HT-29 (cell line): ENCODE measurements around the gene ERAL1. TPM values are rescaled to one million over a fixed set of nuclear protein-coding genes. Genes with fewer than 3 reads are reported as not detected.
"Not testable (repeated sequence)": the region's sequence is repeated elsewhere in the genome, so short reads cannot be mapped to it uniquely, and the experiment has no call there.

Source experiments
- DNase-seq: peaks from one replicate; pipeline ENCODE4 v3.0.0-alpha.2; 2015; ENCODE audit warnings: low spot score
- total RNA-seq: library from RNA; depleted of rRNA; stranded (reverse); fragments of >200 nt; shearing (Covaris generic); gene quantifications from 2 replicates; pipeline ENCODE4 v1.2.3, GENCODE V29; 2014; rRNA removed

Gene ERAL1
- total RNA-seq = 29.1 and 33.0 TPM in 2 replicates

GRCh38 chr17:28854457-28855335 is at the start of gene ERAL1:
ERAL1 (plus strand) TSS chr17:28855016; CDS start chr17:28855035, 19 bp downstream.
- peak; percentile 87 for DNase-seq

- peak; percentile 64 for DNase-seq
These were observed 46.7 kb upstream of the ERAL1 start for GRCh38 chr17:28807925-28808634.

GRCh38 chr17:28810437-28810836 is 44.4 kb upstream of the ERAL1 start:
- DNase-seq = no peak

DNA sequence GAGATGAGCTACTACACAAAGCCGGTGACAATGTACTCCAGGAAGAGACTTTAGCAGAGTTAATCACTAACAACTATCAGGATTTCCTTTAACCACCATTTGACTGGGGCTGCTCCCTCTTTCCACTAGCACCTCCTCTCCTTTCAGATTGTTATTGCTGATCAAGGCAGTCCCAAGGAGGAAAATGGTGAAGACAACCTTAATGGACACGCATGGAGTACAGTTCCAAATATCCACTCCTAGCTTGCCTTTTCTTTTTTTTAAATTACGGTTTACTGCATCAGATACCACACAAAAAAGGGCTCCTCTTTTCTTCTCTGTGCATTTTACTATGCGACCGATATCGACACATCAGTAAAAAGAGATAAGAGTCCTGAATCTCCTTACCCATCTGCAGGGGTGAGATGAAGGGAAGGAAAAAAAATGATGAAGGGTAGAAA is 43.1 kb upstream of the ERAL1 start:
- DNase-seq = peak; percentile 82

GRCh38 chr17:28812091-28812747 is 42.6 kb upstream of the ERAL1 start:
- DNase-seq = peak; percentile 96

DNA sequence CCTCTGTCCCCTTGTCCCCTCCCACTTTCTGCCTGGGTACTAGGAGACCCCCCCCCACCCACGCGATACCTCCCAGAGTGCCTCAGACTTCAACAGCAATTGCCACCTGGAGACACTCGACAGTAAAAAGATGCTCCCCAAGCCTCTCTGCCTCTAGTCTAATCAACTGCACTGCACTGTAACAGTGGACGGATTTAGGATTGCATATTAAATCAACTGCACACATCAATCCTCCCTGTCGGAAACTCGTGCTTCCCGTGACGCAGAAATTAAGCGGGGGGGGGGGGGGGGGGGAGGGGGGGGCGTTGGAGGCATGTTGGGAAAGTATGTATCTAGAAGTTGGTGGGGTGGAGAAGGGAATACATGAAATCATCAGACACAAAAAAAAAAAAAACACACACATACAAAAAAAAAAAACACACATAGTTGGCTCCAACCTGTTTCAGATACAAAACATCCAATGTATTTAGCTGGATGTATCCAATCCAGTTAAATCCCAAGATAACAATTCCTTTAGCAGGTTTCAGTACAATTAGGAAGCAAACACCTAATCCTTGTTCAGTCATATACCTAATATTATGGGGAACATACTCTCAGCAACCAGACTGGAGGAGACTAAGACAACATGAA is 42.0 kb upstream of the ERAL1 start:
- peak; percentile 7 for DNase-seq

DNA sequence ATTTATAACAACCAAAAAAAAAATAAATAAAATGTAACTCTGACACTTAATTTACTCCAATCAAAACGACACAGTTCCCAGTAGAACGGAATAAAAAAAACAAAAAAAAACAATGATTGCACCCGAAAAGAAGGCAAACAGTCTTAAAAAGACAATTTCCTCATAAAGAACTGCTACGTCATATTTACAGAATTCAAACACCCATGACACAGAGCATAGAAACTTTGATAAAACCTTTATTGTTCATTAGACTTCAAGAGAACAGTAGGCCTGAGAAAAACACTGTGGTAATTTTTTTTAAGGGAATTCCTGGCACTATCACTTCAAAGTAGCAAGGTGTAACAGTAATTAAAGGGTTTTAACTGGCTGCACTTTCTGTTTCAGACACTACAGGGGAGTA is 38.3 kb upstream of the ERAL1 start:
- DNase-seq = no peak

DNA sequence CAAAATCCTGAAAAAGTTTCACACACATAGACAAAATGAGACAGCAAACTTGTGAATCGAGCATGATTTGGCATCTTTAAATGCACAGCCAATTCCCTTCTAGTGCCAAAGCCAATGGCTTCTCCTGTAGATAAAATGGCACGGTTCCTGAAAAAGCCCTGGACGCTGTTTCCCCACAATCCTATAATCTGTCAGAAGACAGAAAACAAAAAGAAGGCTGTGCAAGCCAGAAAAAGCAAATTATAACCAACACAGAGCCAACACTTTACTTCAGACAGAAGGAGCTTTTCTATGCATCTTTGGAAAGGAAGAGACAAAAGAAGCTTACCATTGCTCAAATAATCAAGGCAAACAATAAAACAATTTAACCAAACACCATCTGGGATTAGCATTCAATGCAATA is 36.0 kb upstream of the ERAL1 start:
- DNase-seq = no peak

DNA sequence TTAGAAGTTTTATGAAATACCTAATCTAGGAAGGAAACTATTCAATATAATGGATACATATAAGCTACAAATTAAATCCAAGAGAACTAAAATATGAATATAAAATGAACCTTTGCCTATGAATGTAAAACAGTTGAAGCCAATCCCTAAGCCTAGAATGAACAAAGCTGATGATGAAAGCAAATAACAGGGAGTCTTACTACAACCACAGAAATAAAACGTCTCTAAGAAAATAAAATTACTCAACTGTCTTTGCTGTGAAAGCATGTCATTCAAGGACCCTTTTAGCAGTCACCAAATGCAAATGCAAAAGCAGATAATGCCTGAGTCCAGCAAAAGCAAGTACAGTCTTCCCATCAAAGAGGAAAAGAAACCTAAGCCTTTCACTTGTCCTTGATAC is 35.2 kb upstream of the ERAL1 start:
- no peak for DNase-seq

DNA sequence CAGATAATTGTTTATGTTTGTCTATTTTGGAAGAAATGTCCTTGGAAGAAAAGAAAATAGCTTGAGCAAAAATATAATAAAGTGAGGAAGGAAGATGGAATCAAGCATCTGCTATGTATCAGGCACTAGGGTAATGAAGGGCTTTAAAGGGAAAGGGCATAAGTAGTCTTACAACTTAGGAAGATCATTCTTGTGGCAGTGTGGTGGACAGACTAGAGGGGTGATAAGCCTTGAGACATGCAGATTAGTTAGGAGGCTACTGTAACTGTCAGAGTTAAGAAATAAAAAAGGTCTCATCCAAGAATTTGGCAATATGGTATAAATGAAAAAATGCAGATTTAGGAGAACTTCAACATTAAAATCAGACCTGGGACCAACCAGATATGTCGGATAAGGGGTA is 27.1 kb upstream of the ERAL1 start:
- no peak for DNase-seq

DNA sequence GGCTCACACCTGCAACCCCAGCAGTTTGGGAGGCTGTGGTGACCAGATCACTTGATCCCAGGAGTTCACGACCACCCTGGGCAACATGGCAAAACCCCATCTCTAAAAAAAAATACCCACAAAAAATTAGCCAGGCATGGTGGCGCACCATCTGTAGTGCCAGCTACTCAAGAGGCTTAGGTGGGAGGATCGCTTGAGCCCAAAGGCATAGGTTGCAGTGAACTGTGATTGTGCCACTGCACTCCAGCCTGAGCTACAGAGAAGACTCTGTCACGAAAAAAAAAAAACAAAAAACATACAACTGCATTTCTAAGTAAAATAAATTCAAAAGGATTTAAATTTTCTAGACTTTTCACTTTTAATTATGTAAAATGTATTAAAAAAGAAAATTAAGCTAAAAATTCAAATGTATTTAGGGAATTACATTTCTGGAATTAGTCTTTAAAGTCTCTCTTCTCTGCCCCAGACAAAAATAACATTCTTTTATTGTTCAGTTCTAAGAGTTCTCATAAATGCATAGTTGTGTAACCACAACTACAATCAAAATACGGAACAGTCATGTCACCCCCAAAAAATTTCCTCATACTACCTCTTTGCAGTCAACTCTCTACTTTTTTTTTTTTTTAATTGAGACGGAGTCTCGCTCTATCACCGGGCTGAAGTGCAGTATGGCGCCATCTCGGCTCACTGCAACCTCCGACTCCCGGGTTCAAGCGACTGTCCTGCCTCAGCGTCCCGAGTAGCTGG is 26.3 kb upstream of the ERAL1 start:
- DNase-seq = no peak

GRCh38 chr17:28834420-28834819 is 20.4 kb upstream of the ERAL1 start:
- DNase-seq = no peak

DNA sequence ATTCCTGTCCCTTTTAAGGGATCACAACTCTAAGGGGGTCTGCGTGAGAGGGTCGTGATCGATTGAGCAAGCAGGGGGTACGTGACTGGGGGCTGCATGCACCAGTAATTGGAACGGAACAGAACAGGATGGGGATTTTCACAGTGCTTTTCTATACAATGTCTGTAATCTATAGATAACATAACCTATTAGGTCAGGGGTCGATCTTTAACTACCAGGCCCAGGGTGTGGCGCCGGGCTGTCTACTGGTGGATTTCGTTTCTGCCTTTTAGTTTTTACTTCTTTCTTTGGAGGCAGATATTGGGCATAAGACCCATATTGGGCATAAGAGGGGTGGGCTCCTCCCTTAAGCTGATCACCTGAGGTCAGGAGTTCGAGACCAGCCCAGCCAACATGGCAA is 18.3 kb upstream of the ERAL1 start:
- DNase-seq = not testable (repeated sequence)

DNA sequence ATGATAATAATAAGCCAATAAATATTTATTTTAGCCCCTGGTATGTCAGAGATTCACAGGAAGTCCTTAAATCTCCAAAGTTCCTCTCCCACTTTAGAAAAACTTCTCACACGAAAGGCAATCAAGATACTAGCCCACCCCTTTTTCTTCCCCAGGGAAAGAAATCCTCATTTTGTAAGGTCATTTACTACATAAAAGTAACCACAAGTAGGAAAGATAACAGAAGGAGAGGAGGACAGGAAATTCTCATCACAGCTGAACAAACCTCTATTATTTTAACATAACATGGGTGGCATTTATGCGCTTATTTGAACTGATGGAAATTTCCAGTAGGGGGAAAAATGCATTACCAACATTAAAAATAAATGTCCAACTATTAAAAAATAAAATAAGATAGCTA is 15.6 kb upstream of the ERAL1 start:
- DNase-seq = no peak

- DNase-seq = peak; percentile 28
These were observed 12.9 kb upstream of the ERAL1 start for GRCh38 chr17:28841901-28842281.

DNA sequence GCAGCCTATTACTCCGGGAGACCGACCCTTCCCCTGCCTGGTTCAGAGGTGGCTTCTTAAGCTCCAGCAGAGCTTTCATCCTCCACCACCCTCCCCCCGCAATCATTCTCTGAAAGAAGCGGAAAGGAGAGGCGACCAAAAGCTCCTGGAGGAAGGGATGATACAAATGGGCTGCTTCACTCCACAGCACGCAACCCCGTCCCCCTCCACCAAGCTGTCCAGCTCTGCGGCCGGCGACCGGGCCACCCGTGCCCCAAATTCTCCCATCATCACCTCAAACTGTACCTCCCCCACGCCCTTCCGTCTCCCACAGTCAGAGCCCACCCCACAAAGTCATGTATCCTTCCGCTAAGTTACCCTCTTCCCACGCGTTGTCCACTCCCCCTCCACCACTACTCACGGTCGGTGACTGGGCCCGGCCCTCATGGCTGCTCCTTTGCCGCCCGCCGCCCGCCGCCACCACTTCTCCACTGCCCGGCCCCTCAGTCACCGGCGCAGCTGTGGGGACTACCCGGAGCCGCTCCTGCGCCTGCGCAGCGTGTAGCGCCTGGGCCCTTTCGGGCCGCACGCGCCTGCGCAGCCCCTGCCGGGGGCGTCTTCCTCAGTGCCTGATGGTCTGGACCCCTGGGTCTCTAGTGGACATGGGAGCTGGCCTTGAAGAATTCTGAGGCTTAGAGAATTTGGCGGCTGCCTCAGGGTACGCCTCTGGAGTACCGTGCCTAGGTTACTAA is 12.4 kb upstream of the ERAL1 start, which contains the start of gene FAM222B:
TSS of gene FAM222B (minus strand) at position 509 of the 731 bp plus-strand sequence. CDS start 76,123 bp downstream, outside the sequence.
- peak; percentile 86 for DNase-seq

DNA sequence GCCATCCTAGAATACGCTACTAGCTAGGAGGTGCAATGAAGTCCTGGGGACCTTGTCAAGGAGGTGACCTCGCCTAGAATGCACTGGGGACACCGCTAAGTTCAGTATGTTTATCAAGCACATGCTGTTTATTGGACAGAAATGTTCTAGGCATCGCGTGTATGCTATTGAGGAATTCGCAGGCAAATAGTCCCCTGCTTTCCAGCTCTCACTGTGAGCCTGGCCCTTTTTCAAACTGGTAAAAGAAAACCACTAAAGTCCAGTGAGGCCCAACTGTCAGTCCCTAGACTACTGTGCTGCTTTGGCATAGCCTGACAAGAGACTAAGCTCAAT is 11.0 kb upstream of the ERAL1 start:
- no peak for DNase-seq

GRCh38 chr17:28846231-28846630 is 8.6 kb upstream of the ERAL1 start:
- DNase-seq = no peak

- DNase-seq = not testable (repeated sequence)
These were observed 8.1 kb upstream of the ERAL1 start for GRCh38 chr17:28846699-28847098.

DNA sequence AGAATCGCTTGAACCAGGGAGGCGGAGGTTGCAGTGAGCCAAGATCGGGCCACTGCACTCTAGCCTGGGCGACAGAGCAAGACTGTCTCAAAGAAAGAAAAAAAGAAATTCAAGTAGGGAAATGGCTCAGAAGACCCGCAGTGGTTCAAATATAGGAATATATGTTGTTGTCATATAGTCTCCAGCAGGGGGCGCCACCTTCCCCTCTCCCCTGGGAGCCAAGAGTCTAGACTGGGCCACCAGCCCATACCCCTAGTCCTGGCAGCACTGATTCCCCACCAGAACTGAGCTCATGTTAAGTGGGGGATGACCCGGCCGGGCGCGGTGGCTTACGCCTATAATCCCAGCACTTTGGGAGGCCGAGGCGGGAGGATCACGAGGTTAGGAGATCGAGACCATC is 6.1 kb upstream of the ERAL1 start:
- peak; percentile 22 for DNase-seq
